SW480 (cell line): ENCODE data around the gene TTYH3.
A peak's percentile ranks its signal among the peaks of the same experiment; 100 is the strongest.

Source experiments
- DNase-seq: peaks from one replicate; pipeline ENCODE4 v3.0.0-alpha.2; 2016; ENCODE audit warnings: low spot score

Gene TTYH3

GRCh38 chr7:2649991-2650390, 18.2 kb downstream of the TTYH3 start:
- DNase-seq: no peak

- no peak for DNase-seq
Measured at GRCh38 chr7:2650451-2650850, 18.7 kb downstream of the TTYH3 start.

- DNase-seq: no peak
Measured at GRCh38 chr7:2651336-2651735, 19.6 kb downstream of the TTYH3 start.

- peak; percentile 54 for DNase-seq
Measured at GRCh38 chr7:2651847-2652735, 20.3 kb downstream of the TTYH3 start.

GRCh38 chr7:2652736-2653060, 20.9 kb downstream of the TTYH3 start:
- DNase-seq: no peak

GRCh38 chr7:2654059-2654458, 22.3 kb downstream of the TTYH3 start:
- no peak for DNase-seq

GRCh38 chr7:2655870-2656614, 24.3 kb downstream of the TTYH3 start:
- no peak for DNase-seq

- DNase-seq: no peak
Measured at GRCh38 chr7:2657208-2657607, 25.4 kb downstream of the TTYH3 start.

GRCh38 chr7:2657920-2658671, 26.3 kb downstream of the TTYH3 start:
- DNase-seq: no peak

GRCh38 chr7:2658941-2659340, 27.2 kb downstream of the TTYH3 start:
- no peak for DNase-seq

- DNase-seq: no peak
Measured at GRCh38 chr7:2659556-2660358, 28.0 kb downstream of the TTYH3 start.

GRCh38 chr7:2660359-2661095, 28.7 kb downstream of the TTYH3 start:
- DNase-seq: no peak

GRCh38 chr7:2661096-2661449, 29.3 kb downstream of the TTYH3 start:
- no peak for DNase-seq

GRCh38 chr7:2661602-2662272, 30.0 kb downstream of the TTYH3 start:
- peak; percentile 96 for DNase-seq

- DNase-seq: no peak
Measured at GRCh38 chr7:2662273-2663120, 30.7 kb downstream of the TTYH3 start.

- DNase-seq: no peak
Measured at GRCh38 chr7:2663121-2663886, 31.5 kb downstream of the TTYH3 start.

- DNase-seq: no peak
Measured at GRCh38 chr7:2663960-2664359, 32.2 kb downstream of the TTYH3 start.

- DNase-seq: no peak
Measured at GRCh38 chr7:2665359-2665791, 33.6 kb downstream of the TTYH3 start.

- DNase-seq: no peak
Measured at GRCh38 chr7:2666155-2666554, 34.4 kb downstream of the TTYH3 start.
